Choroid plexus epithelial cell (primary cell): ENCODE data around the gene VAMP2.

ENCODE experiments used
- DNase-seq: peaks from one replicate; pipeline ENCODE4 v3.0.0-alpha.2; 2010; ENCODE audit warnings: low read depth
- H3K4me3 ChIP-seq: 2 replicates; pipeline ENCODE4 v1.5.1; 2011; ENCODE audit warnings: low read depth, mild to moderate bottlenecking, control low read depth, low read length, moderate library complexity
- TF ChIP-seq, protein P1 (sequence below): conservative IDR thresholded peaks from 2 replicates; pipeline ENCODE4 v1.5.1; 2011; ENCODE audit warnings: low read depth, mild to moderate bottlenecking, control low read depth, inconsistent platforms, low read length, moderate library complexity

The VAMP2 gene

DNA sequence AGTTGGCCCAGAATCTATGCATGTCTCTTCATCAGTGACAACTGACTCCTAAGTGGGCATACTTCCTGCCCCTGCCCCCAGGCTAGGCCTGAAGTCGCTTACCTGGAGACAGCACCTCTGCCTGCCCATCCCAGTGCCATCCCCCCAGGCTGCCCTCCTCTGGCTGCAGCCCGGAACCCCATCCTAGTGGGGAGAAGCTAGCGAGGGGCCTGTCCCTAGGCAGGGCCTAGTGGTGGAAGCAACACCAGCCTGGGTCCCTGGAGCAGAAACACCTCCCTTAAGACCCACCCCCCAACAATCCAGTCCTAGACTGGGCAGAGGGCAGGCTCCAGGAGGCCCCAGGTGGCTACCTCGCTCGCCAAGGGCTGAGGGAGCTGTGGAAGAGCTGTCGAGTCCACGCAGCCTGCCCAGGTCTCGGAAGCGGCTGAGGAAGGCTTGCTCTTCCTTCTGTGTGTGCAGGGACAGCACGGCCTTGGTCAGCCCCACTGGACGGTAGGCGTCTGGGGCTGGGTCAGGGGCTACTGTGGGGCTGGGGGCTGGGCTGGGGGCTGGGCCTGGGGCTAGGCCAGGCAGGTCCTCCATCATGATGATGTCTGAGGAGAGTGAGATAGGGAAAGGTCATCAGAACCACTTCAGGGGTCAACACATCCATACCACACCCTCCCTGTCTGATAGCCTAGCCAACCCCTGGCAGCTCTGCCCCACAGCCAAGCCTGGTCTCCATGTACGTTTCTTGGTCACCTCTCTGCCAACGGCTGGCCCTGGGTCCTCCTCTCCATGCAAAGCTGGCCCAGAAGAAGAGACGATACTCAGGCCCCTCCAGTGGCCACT lies 18.1 kb downstream of the VAMP2 start:
- no peak for DNase-seq
- H3K4me3 ChIP-seq: no peak overlapping the region
- TF ChIP-seq, protein P1, sequence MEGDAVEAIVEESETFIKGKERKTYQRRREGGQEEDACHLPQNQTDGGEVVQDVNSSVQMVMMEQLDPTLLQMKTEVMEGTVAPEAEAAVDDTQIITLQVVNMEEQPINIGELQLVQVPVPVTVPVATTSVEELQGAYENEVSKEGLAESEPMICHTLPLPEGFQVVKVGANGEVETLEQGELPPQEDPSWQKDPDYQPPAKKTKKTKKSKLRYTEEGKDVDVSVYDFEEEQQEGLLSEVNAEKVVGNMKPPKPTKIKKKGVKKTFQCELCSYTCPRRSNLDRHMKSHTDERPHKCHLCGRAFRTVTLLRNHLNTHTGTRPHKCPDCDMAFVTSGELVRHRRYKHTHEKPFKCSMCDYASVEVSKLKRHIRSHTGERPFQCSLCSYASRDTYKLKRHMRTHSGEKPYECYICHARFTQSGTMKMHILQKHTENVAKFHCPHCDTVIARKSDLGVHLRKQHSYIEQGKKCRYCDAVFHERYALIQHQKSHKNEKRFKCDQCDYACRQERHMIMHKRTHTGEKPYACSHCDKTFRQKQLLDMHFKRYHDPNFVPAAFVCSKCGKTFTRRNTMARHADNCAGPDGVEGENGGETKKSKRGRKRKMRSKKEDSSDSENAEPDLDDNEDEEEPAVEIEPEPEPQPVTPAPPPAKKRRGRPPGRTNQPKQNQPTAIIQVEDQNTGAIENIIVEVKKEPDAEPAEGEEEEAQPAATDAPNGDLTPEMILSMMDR: no peak

DNA sequence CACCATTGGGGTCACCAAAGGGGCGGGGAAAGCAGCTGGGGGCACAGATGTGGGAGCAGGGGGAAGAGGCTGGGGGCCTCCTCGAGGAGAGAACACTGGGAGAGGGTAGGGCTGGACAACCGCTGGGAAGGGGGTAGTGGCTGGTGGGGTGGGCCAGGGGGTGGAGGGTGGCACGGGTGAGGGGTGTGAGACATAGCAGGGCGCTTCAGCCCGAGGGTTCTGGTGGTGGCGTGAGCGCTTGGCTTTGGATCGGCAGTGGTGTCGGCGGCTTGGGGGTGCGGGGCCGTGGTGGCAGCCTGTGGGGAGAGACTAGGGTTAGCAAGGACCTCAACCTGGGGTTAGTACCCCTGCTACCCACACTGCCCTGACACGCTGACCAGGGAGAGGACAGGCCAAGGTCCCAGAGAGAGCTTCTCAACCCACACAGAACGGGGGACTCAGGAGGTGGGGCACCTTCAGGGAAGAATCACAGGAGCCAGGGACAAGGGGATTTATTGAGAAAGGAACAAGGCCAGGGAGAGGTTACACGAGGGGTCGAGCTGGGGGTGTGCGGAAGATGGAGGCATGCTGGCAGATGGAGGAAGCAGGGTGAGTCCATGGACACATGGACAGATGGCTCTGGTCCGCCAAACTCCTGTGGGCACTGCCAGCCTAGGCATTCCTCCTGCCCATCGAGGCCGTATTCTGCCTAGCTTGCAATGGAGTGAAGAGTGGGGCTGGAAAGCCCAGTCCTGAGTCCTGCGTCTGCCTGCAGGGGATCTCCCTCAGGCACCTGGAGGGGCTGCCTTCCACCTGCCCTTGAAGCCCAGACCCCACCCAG lies 19.0 kb downstream of the VAMP2 start:
- TF ChIP-seq, protein P1: no peak
- no peak for DNase-seq
- no peak overlapping the region for H3K4me3 ChIP-seq

DNA sequence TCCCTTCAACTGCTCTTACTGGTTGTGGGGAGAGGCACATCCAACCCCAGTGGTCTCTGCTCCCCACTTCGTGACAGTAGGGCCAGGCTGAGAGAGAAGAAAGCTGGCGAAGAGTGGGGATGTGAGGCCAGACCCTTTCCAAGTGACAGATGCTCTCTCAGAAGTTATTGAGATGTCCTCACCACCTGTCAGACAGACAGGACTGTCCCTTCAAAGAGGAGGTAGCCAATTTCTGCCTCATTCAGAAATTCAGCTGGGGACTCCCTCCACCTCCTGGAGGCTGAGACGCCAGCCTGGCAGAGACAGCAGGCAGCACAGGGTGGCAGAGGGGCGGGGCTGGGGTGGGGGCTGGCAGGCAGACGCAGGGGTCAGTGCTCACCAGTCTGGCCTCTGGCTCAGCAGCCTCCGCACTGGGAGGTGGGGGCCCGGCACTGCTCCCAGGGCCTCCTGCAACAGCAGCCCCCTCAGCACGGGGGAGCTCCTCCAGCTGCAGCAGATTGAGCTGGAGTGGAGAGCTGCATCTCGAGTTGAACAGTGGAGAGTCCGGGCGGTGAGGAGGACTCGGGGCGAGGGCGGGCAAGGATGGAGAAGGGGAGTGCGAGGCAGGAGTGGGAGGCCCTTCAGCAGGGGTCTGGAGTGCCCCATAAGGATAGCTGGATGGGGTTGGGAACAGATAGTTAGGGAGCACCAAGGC lies 19.7 kb downstream of the VAMP2 start:
- TF ChIP-seq, protein P1: no peak
- H3K4me3 ChIP-seq: no peak overlapping the region
- DNase-seq: no peak

DNA sequence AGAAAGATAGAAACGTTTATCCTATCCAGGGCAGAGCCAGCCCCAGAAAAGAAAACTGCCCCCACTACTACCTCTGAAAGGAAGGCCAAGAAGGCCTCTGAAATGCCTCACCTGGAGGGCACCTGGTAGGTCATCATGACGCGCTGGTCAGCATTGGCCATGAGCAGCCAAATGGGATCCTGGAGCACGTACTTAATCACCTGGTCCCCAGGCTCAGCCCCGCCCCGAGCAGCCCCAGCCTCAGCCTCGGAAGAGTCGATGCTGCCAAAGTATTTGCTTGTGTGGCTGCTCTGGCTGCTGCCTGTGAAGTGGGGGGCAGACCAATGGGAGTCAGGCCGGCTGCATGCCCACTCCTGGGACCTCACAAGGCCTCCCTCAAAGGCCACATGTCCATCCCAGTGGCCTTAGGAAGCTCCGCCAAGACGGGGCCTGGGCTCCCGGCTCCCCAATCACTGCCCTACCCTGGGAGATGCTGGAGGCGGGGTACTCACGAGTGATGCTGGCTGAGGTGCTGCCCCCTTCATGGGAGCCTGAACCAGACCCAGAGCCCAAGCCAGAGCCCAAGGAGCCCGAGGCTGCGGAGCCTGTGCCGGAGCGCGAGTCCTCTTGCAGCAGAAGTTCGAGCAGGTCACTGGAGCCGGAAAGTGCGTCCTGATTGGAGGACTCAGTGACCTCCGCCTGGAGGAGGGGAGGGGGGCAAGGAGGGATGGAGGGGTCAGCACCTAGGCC lies 20.4 kb downstream of the VAMP2 start:
- no peak for DNase-seq
- TF ChIP-seq, protein P1: no peak
- no peak overlapping the region for H3K4me3 ChIP-seq

DNA sequence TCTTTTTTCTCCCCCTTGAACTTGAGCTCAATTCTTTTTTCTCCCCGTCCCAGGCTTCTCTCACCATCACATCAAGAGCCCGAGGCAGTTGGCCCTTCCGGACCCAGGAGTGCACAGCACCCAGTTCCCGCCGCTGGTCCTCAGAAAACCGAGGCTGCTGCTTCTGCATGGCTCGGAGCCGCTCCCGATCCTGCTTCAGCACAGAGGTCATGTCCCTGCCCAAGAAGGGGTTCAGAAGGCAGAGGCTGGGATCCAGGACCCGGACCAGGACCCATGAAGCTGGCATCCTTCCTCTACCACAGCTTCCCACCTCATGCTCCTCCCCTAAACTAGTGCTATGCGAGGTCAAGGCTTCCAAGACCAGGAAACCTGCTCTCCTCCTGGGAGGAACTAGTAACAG lies 21.0 kb downstream of the VAMP2 start:
- TF ChIP-seq, protein P1: no peak
- H3K4me3 ChIP-seq: no peak overlapping the region
- DNase-seq: no peak

DNA sequence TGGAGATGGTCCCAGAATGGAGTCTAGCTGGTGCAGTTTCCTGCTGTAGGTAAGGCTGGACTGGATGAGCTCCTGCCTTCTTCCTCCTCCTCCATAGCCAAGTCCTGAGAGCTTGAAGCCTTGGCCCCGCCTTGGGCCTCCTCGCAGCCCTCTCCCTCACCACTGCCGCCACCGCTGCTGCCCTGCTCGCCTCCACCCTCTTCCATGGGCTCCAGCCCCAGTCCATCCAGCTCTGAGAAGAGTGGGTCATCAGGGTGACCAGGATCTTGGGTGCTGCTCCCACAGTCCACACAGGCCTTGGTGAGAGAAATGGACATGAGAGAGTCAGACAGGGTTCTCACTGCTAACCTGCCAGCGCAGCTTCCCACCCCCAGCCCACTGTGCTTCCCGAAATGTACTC lies 21.7 kb downstream of the VAMP2 start:
- no peak for DNase-seq
- no peak overlapping the region for H3K4me3 ChIP-seq
- TF ChIP-seq, protein P1: no peak
